GM18505 (cell line): ENCODE data around the gene SLC34A2.
"Not testable (repeated sequence)": the region's sequence is repeated elsewhere in the genome, so short reads cannot be mapped to it uniquely, and the experiment has no call there.

Source experiments
- ATAC-seq: cut with Tn5 transposase; IDR thresholded peaks from one replicate; pipeline ENCODE4 v1.9.1; 2021; ENCODE audit not compliant: unreplicated experiment
- POLR2A ChIP-seq: IDR thresholded peaks from 4 replicates; pipeline ENCODE4 v1.6.1; 2011; ENCODE audit warnings: borderline replicate concordance; ENCODE audit not compliant: insufficient read depth, insufficient read length; ENCODE audit errors: extremely low read depth

The SLC34A2 gene, protein sequence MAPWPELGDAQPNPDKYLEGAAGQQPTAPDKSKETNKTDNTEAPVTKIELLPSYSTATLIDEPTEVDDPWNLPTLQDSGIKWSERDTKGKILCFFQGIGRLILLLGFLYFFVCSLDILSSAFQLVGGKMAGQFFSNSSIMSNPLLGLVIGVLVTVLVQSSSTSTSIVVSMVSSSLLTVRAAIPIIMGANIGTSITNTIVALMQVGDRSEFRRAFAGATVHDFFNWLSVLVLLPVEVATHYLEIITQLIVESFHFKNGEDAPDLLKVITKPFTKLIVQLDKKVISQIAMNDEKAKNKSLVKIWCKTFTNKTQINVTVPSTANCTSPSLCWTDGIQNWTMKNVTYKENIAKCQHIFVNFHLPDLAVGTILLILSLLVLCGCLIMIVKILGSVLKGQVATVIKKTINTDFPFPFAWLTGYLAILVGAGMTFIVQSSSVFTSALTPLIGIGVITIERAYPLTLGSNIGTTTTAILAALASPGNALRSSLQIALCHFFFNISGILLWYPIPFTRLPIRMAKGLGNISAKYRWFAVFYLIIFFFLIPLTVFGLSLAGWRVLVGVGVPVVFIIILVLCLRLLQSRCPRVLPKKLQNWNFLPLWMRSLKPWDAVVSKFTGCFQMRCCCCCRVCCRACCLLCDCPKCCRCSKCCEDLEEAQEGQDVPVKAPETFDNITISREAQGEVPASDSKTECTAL

DNA sequence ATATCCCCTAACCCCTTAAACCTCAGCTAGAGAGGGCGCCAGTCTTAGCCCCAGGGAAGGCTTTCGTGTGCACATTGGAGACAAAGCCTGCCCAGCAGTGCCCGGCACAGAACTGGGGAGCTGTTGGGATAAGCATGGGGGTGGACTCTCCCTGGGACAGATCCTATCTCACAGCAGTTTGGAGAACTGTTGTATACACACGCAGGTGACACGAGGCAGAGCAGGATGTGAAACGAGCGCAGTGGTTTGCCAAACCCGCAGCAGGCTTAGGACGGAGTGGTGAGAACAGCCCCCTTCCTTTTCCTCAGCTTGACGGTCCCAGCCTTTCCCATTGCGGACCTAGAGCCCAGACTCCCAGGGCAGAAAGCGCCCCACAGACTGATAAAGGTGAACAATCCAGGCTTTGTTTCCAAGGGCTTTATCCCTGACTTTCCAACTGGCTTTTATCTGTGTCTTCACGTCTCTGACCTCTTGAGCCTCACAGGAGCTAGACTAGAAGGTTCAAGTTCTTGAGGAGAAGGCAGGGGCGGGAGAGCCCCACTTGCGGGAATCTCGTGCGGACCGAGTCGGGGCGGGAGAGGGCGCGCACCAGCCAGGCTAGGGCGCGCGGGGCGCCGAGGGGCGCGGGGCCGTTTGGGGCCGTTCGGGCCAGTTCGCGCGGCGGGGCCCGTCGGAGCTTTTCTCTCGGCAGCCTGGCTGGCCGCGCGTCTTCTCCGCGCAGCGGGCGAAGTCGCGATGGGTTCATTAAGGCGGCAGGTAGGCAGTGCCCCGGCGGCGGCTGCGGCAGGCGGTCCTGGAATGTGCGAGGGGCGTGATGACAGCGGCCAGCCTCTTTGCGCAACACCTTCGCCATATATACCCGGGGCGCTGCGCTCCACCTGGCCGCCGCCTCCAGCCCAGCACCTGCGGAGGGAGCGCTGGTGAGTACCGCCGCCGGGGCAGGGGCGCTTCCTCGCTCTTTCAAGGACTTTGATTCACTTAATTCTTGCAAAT is at the start of gene SLC34A2:
TSS of gene SLC34A2 (plus strand) at position 881 of the 993 bp plus-strand sequence. CDS start 6,650 bp downstream, outside the sequence.
- TF ChIP-seq POLR2A: no peak
- ATAC-seq: no peak

DNA sequence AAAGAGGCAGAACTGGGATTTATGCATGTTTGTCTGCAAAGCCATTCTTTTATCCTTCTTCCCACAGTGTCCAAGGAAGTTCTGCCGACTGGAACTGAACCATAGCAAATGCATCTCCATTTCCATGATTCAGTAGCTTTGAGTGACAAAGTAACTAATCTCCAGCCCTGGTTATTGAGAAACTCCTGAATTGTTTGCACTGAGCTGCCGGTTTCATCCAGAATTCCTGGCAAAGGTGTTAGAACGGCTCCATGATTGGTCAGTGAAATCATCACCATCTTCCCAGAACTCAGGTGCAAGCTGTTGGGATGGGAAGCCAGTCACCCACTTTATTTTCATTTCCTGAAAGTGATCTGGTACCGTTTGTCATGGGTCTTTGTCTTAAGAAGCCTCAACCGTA is 47.0 kb upstream of the SLC34A2 start:
- no peak for ATAC-seq
- TF ChIP-seq POLR2A: no peak

DNA sequence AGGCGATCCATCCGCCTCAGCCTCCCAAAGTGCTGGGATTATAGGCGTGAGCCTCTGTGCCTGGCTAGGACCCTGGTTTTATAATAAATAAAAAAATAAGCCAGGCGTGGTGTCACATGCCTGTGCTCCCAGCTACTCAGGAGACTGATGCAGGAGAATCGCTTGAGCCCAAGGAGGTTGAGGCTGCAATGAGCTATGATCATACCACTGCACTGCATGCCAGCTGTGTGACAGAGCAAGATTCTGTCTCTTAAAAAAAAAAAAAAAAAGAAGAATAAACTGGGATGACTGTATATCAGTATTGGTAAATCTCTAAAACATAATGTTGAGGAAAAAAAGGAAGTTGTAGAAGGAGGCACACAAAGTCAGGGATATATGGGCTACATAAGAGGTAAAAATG is 45.7 kb upstream of the SLC34A2 start:
- ATAC-seq: no peak
- no peak for TF ChIP-seq POLR2A

DNA sequence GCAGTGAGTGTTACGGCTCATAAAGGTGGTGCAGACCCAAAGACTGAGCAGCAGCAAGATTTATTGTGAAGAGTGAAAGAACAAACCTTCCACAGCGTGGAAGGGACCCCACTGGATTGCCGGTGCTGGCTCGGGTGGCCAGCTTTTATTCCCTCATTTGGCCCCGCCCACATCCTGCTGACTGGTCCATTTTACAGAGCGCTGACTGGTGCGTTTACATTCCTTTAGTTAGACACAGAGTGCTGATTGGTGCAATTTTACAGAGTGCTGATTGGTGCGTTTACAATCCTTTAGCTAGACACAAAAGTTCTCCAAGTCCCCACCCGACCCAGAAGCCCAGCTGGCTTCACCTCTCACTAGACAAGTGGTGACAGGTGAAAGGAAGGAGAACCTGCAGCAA is 42.0 kb upstream of the SLC34A2 start:
- ATAC-seq: not testable (repeated sequence)

DNA sequence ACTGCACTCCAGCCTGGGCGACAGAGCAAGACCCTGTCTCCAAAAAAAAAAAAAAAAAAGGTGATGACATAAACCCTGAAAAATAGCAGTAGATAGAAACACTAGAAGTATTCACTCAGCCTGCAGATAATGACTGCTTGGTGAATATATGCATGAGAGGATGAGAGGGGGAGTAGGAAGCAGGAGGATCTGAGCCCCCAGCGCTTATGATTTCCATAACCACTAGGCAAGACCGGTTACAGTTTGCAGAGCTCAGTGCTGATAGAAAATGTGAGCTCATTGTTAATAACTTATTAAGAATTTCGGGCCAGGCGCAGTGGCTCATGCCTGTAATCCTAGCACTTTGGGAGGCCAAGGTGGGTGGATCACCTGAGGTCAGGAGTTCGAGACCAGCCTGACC is 40.8 kb upstream of the SLC34A2 start:
- TF ChIP-seq POLR2A: no peak
- ATAC-seq: no peak

DNA sequence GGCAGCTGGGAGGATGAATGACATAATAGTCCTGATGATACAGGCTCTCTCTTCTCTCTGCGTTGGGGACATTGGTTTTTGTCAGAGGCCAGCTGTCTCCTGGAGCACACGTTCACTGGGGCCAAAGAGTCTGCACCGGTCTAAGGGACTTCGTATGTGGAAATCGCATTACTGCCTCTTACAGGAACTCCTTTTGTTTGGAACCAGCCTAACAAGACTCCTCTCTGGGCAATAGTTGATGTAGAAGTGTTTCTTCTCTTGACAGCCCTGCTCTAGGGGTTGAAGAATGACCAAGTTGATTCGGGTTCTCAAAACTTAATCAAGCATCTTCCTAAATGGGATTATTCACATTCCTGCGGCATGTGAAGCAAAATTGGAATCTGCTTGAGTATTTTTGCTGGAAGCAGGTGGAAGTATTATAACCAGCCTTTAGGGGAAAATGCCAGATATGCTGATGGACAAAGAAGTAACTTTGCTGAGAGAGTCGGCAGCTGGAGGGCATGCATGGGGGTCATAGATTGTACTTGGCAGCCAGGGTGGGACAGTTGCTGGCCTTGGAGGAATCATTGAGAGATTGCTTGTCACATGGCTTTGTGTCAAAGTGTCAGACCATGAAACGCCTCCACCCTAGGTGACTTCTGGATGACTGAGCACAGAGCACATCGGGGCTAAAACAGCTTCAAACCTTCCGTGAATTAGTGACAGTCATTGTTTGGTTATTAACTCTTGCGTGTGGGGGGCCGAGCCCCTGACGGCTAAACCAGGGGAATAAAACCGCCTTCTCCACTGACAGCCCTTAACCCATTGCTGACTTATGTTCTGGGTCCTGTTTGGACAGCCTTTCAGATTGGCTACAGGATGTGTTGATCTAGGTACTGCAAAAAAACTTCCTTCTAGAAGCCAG is 34.4 kb upstream of the SLC34A2 start:
- no peak for ATAC-seq
- no peak for TF ChIP-seq POLR2A

DNA sequence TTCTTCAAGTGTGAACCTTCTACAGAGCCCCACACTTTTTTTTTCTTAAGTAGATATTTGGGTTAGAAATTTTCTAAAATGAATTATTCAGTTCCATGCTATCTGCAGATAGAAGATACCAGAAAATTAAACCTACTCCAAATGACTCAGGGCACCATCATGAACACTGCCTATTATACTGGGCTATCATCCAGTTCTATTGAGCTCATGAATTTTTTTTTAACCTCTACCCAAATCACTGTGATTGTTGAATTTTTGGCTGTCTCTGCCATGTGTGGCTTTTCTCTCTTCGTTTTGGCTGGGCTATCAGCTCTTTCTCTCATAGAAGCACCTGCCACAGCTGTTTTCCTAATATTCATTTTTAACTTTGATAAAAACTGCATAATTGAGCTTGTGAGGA is 31.0 kb upstream of the SLC34A2 start:
- no peak for ATAC-seq

DNA sequence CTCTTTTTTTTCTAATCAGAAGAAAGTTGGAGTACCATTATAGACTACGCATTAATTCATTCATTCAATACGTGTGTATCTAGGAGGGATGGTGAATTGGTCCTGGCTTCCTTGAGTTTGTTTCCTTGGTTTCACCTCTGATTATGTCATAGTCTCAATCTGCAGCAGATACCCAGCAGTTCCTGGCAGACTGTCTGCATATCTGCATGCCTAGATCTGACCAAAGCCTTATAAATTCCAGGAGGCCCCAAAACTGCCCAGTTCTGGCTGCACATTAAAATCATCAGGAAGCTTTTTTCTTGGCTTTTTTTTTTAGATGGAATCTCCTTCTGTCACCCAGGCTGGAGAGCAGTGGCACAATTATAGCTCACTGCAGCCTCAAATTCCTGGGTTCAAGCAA is 27.2 kb upstream of the SLC34A2 start:
- ATAC-seq: no peak
- TF ChIP-seq POLR2A: no peak

More for the DNA sequence above, 31.0 kb upstream of the SLC34A2 start:
- no peak for TF ChIP-seq POLR2A

DNA sequence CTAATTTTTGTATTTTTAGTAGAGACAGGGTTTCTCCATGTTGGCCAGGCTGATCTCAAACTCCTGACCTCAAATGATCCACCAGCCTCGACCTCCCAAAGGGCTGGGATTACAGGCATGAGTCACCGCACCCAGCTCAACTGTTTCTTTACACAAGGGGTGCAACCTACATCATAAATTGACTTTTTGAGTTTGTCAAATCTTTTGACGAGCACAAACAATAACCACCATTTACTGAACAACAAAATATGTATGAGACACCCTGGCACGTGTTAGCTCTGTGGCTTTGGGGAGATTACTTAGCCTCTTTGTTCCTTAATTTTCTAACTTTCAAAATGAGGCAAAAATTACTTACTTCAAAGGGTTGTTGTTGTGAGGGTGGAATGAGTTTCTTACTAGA is 23.5 kb upstream of the SLC34A2 start:
- no peak for ATAC-seq
- TF ChIP-seq POLR2A: no peak

DNA sequence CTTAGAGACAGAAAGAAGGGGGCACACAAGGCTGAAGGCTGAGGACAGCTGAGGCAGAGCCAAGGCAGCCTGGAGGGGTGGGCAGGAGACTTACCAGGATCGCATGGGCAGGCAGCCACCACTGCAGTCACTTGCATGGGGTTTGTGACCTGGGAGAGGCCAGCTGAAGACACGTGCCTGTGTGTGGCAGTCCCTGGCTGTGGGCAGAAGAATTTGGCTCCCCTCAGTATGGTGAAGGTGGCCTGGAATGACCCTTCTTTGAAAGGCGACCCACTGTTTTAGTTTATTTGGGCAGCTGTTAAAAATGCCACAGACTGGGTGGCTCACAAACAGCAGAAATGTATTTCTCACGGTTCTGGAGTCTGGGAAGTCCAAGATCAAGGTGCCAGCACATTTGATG is 22.1 kb upstream of the SLC34A2 start:
- no peak for TF ChIP-seq POLR2A
- ATAC-seq: no peak

DNA sequence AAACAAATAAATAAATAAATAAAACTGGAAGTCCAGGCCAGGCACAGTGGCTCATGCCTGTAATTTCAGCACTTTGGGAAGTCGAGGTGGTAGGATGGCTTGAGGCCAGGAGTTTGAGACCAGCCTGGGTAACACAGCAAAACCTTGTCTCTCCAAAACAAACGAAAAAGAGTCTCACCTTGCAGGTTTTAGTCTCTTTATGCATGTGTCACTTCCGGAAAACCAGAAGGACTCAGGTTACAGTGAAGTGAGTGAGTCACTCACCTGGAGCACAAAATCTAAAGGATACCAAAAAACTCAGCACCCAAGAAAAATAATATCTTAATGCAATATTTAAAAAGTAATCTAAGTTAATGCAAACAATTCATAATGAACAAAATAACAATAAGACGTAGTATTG is 20.1 kb upstream of the SLC34A2 start:
- no peak for TF ChIP-seq POLR2A
- ATAC-seq: no peak

DNA sequence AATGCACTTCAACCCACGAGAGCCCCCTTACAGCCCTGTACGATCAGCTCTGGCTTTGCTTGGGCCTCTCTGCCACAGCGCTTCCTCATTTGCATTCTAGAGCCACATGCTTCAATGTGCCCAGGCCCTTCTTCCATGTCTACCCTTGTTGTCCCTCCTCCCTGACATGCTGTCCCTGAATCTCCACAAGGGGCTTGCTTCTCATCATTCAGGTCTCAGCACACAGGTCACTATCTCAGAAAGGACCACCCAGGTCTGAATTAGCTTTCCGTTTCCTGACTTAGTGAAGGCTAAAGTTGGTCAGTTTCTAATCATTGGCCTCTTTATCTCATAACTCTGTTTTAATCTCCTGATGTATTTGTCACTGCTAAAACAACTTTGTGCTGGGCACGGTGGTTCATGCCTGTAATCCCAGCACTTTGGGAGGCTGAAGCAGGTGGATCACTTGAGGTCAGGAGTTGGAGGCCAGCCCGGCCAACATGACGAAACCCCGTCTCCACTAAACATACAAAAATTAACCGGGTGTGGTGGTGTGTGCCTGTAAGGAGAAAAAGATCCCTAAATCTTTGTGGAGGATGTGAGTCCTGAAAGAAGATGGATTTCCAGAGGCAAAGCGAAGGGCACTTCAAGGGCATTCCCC is 17.9 kb upstream of the SLC34A2 start:
- ATAC-seq: no peak
- no peak for TF ChIP-seq POLR2A
